HG03457 (cell line): Measurements from ENCODE around the gene NCOA6.
A peak's percentile ranks its signal among the peaks of the same experiment; 100 is the strongest.

Experiments
- ATAC-seq: cut with Tn5 transposase; IDR thresholded peaks from one replicate; pipeline ENCODE4 v1.9.1; 2021; ENCODE audit warnings: moderate number of reproducible peaks; ENCODE audit not compliant: unreplicated experiment

Gene NCOA6

DNA sequence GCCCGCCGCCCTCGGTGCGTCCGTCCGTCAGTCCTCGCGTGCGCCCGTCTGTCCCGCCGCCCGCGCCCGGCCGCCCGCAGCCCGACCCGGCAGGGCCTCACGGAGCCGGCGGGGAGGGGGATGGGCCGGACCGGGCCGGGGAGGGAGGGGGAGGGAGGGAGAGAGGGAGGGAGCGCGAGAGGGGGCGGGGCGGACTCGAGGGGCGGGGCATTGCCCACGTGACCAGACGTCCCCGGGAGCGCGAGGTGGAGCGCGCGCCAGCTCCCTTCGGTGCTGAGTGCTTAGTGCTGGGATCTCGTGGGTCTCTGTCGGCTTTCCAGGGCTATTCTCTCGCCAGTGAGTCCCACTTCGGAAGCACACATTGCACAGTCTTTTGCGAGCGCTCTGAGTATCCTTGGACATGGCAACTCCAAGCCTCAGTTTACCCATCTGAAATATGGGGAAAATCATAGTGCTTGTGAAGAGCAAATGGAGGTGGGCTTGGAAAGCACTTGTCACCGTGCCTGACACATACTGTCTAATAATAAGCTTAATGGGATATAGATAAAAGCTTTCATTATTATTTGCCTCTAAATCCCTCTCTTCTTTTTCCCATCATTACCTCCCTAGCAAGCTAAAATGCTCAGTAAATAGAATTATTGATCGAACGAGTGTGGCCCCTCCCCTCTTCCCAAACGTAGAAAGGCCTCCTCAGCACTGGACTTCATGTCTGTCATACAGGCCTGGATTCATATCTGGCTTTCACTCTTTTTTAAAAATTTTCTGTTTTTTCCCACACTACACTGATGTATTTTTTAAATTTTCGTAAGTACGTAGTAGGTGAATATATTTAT is at the start of gene NCOA6:
TSS of gene NCOA6 (minus strand) at position 122 of the 833 bp plus-strand sequence. CDS start 43,296 bp downstream, outside the sequence.
- ATAC-seq, result peak; percentile 42

- ATAC-seq, result no peak
Observed at GRCh38 chr20:34874094-34874654, 48.7 kb upstream of the NCOA6 start.

DNA sequence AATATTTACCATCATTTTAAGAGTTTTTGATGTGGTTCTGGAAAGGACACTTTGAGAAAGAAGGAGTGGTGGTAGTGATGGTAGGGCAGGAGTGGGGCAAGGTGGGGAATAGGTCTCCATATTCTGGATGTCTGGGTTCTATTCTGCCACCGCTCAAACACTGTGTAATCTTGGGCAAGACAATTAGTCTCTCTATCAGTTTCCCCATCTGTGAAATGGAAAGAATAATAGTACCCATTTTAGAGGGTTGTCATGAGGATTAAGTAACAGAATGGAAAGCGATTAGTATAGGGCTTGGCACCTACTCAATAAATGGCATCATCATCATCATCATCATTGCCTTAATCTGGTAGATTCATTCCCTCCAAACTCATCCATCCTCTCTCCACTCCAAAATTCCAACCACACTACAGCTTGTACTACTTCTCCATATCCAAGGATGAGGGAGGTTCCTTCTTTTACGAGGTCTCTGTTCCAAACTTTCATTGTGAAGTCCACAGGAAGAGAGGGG is 48.2 kb upstream of the NCOA6 start:
- ATAC-seq, result no peak

DNA sequence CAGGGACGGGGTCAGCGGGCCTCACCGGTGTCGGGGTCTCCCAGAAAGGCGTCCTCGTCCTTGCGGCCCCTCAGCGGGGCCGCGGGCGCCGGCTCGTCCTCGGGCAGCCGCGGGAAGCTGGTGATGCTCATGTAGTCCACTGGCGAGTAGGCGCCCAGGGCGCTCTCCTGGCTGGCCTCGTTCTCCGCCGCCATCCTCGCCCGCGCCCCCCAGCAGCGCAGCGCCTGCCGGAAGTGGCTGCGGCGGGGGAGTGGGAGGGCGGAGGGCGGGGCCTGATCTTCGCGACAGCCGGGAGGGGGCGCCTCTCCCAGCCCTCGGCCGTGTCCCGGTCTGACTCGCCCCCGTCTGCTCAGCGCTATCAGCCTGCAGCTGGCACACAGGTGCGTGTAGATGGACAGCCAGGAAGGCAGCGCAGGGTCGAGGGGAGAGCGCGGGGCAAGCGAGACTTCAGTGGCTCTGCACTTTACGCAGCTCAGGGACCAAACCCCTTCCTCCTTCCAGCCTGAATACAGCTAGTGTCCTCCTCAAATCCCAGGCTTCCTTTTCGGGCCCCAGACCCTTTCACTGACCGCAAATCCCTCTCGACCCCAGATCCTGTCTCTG is 47.3 kb upstream of the NCOA6 start, which contains the start of gene GGT7:
TSS of gene GGT7 (minus strand) at position 235 of the 603 bp plus-strand sequence. CDS start at position 194, 41 bp downstream.
- no peak for ATAC-seq

DNA sequence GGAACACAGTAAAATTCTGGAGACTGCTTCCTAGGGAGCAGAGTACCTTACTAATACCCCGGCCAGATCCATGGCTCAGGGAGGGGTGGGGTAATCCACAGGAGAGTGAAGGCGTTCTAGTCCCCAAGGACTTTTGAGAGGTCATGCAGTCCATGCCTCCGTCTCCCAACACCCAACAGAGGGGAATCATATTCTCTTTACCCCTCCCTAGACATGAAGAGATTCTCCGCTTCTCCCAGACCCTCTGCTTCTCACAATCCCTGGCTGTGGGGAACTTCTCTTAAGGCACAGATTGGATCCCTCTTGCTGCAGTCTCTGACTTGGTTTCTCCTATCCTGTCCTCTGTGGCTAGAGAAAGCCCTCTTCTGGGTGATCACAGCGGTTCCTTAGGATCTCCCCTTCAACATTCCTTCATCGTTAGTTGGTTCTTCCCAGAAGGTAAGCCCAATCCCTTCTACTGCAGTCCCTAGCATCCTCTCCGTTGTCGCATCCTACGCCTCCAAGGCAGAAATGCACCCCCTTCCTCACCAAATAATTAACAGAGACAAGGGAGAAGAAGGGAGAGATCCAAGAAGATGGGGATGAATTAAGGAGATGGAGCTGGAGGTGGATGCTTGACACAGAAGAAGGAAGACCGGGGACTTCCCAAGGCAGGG is 46.6 kb upstream of the NCOA6 start:
- no peak for ATAC-seq

DNA sequence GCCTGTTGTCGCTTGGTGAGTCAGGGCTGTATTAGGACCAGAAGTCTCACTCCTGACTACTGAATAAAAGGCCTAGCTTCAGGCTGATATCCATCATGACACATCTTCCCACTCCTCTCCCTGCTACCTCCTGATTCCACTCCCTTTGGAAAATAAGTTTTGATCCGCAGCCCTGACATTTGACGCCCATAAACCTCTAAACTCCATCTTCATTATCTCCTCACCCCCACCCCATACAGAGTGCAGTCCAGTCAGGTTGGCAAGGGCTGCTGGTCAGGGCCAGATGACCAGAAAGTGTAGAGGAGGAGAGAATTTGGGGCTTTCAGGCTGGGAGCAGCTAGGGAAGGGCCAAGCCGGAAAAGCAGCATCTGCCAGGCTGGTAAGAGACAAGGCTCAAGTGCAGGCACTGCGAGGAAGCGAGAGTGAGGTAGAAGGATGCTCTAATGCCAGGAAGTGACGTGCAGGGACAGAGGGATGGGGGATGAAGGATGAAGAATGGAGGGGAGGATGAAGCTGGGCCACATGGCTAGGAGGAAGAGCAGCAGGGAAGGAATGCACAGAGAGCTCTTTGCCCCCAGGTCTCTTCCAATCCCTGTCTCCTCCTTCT is 46.0 kb upstream of the NCOA6 start:
- no peak for ATAC-seq

GRCh38 chr20:34864216-34864615 is 38.8 kb upstream of the NCOA6 start:
- ATAC-seq, result no peak

DNA sequence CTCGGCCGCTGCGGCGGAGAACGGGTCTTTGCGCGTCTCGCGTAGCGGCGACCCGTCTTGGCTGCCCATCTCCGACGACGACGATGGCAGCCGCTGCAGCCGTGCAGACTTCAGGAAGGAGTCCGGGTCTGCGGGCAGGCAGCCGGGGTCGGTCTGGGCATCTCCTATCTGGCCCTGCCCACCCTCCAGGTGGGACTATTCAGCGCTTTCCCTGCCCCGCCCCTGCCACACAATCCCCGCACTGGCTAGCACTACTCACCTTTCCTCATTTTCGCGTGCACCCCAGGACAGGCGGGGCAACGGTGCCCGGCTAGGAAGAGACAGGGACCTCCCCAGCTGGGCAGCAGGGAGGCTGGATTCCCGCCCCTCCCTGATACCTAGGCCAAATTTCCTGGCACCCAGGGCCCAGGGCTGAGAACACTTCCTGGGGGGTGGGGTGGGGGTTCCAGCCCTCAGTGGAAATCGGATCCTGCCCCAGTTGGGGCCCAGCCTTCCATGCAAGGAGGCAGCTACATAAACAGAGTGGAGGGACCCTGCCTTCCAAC is 38.0 kb upstream of the NCOA6 start:
- ATAC-seq, result no peak

DNA sequence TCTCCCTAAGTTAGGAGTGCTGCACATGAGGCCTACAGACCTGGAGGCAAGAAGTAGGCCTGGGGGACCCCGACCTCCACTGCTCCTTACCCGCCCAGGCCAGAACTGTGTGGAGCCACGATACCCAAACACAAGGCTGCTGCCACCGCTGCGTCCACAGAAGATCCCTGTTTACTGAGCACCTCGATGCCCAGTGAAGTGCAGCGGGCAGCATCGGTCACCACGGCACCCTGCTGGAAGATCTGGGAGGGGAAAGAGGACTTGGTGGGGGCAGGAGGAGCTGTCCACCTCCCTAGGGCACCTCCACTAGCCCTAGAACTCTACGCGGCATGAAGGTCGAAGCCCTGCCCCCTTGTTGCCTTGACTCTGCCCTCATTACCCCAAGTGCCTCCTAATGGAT is 37.3 kb upstream of the NCOA6 start:
- no peak for ATAC-seq

- no peak for ATAC-seq
Observed at GRCh38 chr20:34861386-34862084, 36.1 kb upstream of the NCOA6 start.

DNA sequence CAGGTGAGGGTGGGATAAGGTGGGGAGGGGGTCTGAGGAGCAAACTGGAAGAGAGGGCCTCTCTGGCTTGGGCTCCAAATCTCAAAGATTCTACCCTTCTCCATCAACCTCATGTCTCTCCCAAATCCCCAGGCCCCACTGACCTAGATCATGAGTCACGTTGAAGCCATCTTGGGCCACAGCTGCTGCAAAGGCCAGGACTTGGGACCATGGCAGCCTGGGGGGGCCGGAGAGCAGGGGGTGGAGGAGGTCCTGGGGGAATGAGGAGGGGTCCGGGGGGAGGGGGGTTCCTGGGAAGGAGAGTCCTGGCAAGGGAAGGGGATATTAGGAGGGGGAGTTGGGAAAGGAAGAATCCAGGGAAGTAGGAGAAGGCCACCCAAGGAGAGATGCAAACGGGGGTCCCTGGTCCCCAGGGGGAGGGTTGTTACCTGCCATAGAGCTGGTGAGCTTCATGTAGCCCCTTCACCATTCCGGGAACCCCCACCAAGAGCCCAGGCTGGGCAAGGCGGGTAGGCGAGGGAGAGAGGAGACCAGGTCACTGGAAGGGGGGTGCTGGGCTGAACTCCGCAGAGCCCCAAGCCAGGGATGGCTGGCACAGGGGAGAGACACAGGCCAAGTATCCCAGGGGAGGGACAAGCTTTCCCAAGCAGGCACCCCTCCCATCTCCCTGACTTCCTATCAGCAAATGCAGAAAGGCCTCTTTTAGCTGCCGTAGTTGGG is 34.5 kb upstream of the NCOA6 start:
- no peak for ATAC-seq

GRCh38 chr20:34859367-34859766 is 33.9 kb upstream of the NCOA6 start:
- ATAC-seq, result no peak

DNA sequence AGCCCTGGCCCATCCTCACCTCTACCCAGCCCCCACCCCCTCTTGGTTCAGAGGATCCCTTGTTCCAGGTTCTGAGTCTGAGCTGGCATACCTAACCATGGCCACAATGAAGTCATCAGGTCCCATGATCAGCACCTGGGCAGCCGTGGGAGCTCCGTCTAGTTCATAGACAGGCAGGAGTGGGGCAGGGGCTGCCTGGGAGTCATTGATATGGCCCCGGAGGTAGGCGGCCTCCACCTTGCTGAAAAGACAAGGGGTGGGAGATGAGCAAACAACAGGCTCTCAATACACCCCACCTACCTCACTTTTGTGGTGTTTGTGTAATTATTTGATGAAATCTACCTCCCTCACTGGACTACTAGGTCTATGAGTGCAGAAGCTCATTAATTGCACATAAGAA is 26.8 kb upstream of the NCOA6 start:
- ATAC-seq, result no peak

GRCh38 chr20:34850969-34851368 is 25.5 kb upstream of the NCOA6 start:
- ATAC-seq, result no peak

GRCh38 chr20:34849778-34850177 is 24.3 kb upstream of the NCOA6 start:
- ATAC-seq, result no peak

DNA sequence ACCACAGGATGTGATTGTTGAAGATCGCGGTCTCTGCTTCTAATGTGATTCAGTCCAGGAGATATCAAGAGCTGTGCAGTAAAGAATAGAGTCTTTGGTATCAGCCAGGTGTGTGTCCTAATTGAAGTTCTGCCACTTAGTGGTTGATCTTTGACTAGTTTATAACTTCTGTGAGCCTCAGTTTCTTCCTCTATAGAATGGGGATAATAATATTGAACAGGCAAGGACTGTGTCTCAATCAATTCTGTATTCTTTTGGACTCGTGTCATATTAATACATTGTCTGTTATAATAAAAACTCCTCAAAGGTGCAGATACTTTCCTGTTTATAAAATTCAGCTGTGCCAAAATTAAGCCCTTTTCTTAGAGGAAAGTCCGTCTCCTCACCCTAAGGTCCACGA is 23.1 kb upstream of the NCOA6 start:
- ATAC-seq, result no peak

DNA sequence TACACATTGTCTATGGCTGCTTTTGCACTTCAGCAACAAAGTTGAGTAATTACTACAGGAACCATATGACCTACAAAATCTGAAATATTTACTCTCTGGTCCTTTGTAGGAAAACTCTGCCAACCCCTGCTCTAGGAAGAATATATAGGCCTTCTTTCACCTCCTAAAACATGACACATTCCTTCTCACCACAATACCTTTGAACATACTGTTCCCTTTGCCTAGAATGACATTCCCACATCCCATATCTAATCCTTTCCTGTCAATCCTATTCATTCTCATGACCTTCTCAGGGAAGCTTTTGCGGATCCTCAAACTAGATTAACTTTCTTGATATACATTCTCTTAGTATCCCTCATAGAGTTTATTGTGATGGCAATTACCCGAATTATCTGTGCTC is 18.0 kb upstream of the NCOA6 start:
- ATAC-seq, result no peak

DNA sequence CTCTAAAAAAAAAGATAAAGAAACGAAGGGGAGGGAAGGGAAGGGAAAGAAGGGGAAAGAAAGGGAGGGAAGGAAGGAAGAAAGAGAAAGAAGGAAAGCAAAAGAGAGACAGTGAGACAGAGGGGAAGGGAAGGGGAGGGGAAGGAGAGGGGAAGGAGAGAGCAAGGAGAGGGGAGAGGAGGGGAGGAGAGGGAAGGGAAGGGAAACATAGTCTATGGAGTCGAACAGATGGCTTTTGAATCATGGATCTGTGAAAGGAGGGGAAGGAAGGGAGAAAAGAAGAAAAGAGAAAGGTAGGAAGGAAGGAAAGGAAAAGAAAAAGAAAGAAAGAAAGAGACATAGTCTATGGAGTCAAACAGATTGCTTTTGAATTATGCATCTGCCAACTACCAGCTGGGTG is 16.7 kb upstream of the NCOA6 start:
- no peak for ATAC-seq

GRCh38 chr20:34834459-34834893 is 9.0 kb upstream of the NCOA6 start:
- ATAC-seq, result no peak
